HG03457 (cell line): ENCODE measurements around the gene TNNI3K.

ENCODE experiments used
- ATAC-seq: cut with Tn5 transposase; IDR thresholded peaks from one replicate; pipeline ENCODE4 v1.9.1; 2021; ENCODE audit warnings: moderate number of reproducible peaks; ENCODE audit not compliant: unreplicated experiment

Gene TNNI3K

DNA sequence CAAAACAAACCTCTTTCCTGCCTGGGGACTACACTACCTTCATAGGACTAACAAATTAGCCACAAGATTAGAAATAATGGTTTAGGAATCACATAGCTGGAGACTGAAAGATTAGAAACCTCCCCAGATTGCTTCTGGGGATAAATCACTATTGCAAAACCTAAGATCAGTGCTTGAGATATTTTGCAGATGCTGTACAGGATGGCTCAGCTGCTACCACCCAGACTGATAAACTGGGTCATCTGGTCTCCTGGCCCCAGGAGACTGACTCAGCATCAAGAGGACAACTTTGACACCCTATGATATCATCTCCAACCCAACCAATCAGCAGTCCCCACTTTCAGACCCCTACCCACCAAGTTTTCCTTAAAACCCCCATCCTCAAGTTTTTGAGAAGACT lies 140.2 kb downstream of the TNNI3K start:
- no peak for ATAC-seq

DNA sequence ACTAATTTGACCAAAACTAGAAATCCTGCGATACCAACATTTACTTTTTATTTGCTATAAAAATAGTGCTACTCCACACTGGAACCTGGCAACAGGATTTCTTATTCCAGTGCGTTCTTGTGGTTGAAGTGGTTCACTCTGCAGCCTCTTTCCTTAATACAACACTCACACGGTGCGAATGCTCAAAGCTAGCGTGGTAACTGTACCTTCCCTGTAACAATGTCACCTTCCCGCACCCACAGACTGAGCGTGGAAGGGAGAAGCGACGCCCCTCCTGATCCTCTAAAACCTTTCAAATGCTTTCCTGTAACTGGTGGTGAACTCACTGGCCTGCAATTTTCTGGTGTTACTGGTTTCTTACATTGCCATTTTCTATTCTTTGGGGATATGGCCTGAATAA lies 145.1 kb downstream of the TNNI3K start:
- ATAC-seq = no peak

- no peak for ATAC-seq
Observed at GRCh38 chr1:74388855-74389254, 153.7 kb downstream of the TNNI3K start.

DNA sequence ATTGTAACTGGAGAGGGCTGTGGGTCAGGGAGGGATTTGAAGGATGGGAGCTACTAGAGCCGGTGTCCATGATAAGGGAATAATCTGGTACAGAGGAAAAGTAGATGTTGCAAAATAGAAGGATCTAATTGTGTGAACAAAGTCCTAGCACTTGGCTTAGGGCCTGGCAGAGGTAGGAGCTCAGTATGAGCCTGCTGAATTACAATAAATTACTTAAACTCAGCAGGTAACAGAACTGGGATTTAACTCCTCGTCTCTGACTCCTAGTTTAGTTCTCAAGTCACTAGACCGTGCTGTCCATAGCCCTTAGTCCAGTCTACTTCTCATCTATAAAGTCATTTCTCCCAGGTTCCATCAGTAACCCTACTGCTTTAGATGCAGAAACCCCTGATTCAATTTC lies 157.0 kb downstream of the TNNI3K start:
- ATAC-seq = no peak

DNA sequence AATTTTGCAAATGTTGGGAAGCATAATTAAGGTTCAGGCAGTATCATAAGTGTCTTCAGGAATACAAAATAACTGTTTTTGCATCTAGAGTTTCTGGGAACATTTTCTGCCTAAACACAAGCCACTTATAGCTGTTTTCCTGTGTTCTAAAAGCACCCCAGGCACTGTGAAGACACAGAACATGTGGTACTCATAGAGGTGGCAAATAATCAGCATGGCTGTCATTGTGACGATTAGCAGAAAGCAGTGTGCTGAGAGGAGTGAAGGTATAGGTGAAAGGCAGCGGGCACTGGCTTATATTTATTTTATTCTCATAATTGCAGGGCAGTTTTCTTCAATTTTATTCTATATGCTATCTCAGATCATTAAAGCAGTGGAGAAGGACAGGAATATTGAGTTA lies 157.7 kb downstream of the TNNI3K start:
- ATAC-seq = no peak

DNA sequence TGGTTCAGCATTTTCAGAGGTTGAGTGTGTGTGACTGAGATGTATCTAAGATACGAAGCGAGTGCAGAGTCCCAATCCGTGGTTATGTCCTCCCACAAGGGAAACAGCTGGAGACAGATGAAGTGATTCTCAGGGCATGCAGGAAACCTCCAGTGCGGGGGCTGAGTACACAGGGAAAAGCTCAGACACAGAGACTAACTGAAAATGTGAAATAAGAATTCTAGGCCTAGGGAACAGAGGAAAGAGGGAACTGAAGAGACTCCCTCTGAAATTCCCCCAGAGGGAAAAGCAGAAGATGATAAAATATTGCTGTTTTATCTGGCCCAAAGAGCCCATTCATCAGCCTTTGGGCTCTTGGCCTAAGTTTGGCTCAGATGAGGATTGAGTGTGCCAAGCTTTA lies 160.4 kb downstream of the TNNI3K start:
- no peak for ATAC-seq

- no peak for ATAC-seq
Observed at GRCh38 chr1:74396462-74396861, 161.3 kb downstream of the TNNI3K start.

DNA sequence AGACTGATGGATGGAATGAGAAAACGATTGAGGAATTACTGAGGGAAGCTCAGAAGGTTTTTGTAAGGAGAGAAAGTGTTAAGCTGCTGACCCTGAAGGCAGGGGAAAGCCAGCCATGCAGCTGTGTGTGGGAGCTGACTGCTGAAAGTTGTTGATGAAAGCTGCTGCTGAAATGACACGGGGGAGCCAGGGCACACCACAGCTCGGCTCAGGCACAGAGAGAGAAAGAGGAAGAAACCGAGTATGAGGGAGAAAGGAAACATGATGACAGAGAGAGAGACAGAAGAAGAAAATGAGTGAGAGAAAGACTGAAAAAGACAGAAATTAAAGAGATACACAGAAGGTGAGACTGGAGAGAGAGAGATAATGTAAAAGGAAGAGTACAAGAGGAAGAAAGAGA lies 161.7 kb downstream of the TNNI3K start:
- no peak for ATAC-seq

DNA sequence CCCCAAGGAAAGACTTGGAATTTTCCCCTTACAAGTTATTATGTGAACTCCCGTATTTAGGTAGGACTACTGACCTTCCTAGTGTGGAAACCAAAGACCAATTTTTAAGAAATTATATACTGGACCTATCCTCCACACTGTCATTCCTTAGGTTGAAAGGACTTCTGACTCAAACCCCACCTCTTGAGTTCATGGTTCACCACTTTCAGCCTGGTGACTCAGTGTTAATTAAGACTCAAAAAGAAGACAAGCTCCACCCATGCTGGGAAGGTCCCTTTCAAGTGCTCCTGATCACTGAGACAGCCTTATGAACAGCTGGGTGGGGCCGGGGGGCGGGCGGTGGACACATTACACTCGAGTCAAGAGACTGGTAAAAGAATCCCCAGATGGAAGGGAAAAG lies 164.1 kb downstream of the TNNI3K start:
- peak; percentile 53 for ATAC-seq

DNA sequence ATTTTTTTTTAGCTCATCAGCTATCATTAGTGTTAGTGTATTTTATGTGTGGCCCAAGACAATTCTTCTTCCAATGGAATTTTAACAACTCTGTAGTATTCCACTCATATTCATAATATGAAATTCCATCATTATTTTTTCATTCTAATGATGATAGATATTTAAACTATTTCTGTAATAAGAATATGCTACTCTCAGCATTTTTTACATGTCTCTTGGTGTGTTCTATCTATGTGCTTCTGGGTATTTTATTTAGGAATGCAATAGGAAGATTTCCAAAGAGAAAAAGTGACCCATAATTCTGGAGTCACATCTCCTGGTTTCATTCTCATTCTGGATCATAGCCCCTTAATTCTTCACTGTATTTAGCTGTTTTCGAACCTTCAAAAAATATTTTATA lies 167.7 kb downstream of the TNNI3K start:
- no peak for ATAC-seq

- no peak for ATAC-seq
Observed at GRCh38 chr1:74403606-74404005, 168.4 kb downstream of the TNNI3K start.

- ATAC-seq = no peak
Observed at GRCh38 chr1:74406759-74407158, 171.6 kb downstream of the TNNI3K start.

- ATAC-seq = no peak
Observed at GRCh38 chr1:74407902-74408301, 172.7 kb downstream of the TNNI3K start.

GRCh38 chr1:74412244-74412643 lies 177.1 kb downstream of the TNNI3K start:
- ATAC-seq = no peak

- ATAC-seq = no peak
Observed at GRCh38 chr1:74415935-74416334, 180.7 kb downstream of the TNNI3K start.

DNA sequence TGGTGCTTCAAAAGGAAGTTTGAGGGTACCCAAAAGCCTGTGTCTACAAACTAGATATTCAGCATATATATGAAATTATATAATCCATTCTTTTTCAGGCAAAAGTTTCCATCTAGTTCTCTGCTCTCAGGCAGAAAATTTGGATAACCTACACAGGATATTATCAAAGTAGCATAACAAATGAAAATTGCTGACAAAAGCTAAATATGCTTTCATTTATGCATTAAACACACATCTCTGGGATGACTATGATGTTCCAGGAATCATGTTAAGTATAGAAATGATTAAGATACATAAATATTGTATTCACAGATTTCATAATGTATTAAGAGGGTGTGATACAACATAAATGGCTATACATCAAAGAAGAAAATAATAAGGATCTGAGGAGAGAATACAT lies 184.4 kb downstream of the TNNI3K start:
- ATAC-seq = no peak

GRCh38 chr1:74420467-74420866 lies 185.3 kb downstream of the TNNI3K start:
- ATAC-seq = no peak

DNA sequence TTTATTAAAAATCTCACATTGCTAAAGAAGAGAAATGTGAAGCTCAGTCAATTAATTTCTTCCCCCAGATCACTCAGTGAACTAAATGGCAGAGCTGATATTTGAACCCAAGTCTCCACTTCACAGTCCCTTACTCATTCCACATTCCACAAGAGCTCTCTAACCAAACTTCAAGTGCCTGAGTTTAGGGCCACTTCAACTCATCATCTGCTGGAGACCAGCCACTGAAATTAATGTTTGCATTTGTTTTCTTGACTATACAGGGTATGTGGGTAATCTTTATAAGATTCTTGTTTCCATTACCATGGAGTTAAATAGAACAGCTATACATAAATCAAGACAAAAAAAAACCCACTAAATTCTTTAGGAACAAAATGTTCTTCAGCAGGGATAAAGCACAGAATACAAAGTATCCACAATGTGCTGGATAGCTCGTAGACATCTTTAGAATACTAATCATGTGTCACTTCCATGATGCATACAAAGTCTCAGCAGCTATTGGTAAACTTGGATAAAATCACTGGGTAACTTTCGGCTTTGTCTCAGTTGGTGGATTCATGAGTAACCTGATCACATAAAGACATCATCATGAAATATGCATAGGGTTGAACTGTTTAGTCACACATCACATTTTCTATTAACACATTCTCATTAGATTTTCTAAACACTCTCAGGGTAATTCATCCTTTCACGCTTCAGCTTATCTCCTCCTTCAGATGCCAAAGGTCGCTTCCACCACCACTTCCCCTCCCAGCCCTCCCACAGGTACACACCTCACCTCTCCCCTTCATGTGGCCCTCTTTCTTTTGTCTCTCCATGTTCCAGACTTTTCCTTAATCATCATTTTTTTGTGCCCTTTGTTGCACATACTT lies 187.5 kb downstream of the TNNI3K start:
- no peak for ATAC-seq

- ATAC-seq = no peak
Observed at GRCh38 chr1:74423471-74423870, 188.3 kb downstream of the TNNI3K start.

DNA sequence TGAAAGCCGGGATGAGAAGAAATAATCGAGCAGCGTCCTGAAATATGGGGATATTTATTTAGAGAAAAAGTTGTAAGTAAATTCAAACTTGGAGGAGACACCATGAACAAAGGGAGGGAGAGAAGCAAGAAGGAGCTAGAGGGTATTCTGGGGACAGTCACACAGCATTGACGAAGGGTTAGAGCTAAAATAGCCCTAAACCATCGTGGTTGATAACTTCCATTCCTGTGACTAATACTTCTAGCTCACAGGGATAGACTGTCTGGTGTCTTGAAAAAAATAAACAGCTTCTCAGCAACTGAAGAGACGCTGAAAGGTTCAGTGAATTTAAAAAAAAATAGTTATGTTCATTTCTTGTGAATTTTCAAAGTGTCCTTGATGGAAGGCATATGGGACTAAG lies 190.5 kb downstream of the TNNI3K start:
- ATAC-seq = no peak

- no peak for ATAC-seq
Observed at GRCh38 chr1:74426208-74426937, 191.2 kb downstream of the TNNI3K start.

GRCh38 chr1:74427681-74428080 lies 192.5 kb downstream of the TNNI3K start:
- ATAC-seq = no peak
